GM18505 (cell line): ENCODE data around the gene ANKFY1.

Experiments
- ATAC-seq: cut with Tn5 transposase; IDR thresholded peaks from one replicate; pipeline ENCODE4 v1.9.1; 2021; ENCODE audit not compliant: unreplicated experiment
- POLR2A ChIP-seq: IDR thresholded peaks from 4 replicates; pipeline ENCODE4 v1.6.1; 2011; ENCODE audit warnings: borderline replicate concordance; ENCODE audit not compliant: insufficient read depth, insufficient read length; ENCODE audit errors: extremely low read depth

ANKFY1 gene

GRCh38 chr17:4247361-4247970, 16.3 kb downstream of the ANKFY1 start:
- ATAC-seq = no peak

GRCh38 chr17:4246674-4247073, 17.1 kb downstream of the ANKFY1 start:
- no peak for TF ChIP-seq POLR2A
- no peak for ATAC-seq

More at GRCh38 chr17:4247361-4247970, 16.3 kb downstream of the ANKFY1 start:
- no peak for TF ChIP-seq POLR2A

DNA sequence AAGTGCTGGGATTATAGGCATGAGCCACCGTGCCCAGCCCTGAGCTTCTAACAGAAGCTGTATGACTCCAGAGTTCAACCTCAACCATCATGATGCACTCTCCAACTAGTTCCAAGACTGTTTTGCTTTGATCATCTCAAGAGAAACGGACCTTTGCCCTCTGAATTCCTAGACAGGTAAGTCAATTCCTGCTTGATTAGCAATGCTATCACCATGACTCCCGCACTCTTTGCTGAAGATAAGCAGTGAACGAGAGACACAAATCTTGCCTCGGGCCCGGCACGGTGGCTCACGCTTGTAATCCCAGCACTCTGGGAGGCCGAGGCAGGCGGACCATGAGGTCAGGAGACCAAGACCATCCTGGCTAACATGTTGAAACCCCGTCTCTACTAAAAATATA, 22.2 kb downstream of the ANKFY1 start:
- TF ChIP-seq POLR2A = no peak
- ATAC-seq = no peak

- TF ChIP-seq POLR2A = no peak
Measured at GRCh38 chr17:4236456-4236855, 27.3 kb downstream of the ANKFY1 start.

DNA sequence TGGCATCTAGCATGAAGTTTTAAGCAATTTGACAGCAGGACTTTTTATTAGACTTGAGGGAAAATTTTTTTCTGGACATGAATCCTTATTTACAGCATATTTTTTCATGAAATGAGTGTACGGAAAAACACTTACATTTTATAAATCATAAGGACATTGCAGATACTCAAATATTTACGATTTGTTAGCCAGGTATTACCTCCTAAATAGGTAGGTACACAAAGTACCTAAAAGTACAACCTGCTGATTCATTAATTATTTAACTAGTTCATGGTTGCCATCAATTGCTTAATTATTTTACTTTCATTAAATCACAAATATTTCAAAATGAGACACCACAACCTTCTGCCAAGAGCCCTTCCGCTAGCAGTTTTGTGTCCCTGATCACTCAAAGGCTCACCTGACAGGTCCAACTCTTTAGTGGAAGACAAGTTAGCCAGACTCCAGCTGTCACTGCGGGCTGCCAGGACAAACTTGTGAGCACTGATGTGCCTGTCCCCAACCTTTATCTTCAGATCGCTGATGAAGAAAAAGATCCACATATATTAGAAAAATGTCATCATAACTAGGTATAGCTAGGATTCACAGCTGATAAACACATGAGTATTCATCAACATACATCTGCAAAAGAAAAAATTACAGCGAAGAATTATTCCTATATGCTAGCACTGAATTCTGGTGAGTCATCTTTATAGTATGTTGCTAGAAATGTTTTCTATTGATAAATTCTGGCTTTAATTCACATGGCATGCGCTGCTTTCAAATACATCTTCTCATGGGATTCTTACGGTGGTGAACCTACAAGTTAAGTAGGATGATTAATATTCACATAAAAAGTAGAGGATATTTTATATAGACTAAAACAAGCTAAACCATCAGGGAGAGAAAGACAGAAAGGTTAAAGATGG, 28.2 kb downstream of the ANKFY1 start:
- no peak for ATAC-seq
- TF ChIP-seq POLR2A = no peak

More at GRCh38 chr17:4236456-4236855, 27.3 kb downstream of the ANKFY1 start:
- no peak for ATAC-seq

DNA sequence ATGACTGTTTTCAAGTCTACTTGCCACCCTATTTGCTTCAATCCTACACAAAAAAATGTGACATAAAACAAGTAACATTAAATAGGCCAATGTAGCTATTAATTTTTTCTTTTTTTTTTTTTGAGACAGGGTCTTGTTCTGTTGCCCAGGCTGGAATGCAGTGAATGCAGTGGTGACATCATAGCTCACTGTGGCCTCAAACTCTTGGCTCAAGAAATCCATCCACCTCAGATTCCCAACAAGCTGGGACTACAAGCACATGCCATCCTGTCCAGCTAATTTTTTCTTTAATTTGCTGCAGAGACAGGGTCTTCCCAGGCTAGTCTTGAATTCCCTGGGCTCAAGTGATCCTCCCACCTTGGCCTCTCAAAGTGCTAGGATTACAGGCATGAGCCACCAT, 29.4 kb downstream of the ANKFY1 start:
- no peak for TF ChIP-seq POLR2A
- no peak for ATAC-seq

- ATAC-seq = no peak
- no peak for TF ChIP-seq POLR2A
Measured at GRCh38 chr17:4233668-4234258, 30.0 kb downstream of the ANKFY1 start.

- ATAC-seq = no peak
- no peak for TF ChIP-seq POLR2A
Measured at GRCh38 chr17:4232168-4232813, 31.5 kb downstream of the ANKFY1 start.

DNA sequence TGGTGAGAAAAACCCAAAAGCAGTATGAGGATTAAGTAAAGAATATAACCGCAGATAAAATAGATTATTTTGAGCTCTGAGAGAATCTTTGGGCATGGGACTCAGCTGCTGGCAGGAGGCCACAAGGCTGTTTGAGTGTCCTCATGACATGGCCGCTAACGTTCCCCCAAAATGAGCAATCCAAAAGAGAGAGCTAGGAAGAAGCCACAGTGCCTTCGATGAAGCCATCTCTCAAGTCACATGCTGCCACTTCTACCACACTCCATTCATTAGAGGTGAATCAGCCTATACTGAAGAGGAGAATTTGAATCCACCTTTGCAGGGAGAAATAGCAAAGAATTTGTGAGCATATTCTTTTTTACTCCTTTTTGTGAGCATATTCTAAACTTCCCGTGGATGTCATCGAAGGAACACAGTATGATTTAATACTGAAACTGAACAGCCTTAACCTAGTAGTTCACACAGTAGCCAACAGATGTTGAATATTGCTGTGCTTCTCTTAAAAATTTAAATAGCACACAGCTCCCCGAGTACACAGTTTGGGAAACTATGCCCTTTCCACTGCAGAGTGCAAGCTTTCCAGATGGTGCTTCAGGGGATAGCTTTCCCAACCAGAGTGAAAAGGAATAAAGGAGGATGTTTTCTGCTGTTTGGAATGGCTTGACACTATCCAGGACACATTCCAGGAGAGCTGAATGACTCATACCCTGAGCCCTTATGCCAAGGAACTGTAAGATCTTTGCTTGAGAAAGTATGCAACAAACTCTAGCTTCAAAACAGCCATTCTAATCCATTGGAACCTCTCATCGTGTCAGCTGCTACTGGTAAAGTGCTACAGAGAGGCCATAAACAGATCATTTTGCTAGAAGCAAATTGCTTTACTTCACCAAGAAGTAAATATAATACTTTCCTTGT, 33.9 kb downstream of the ANKFY1 start:
- ATAC-seq = no peak
- TF ChIP-seq POLR2A = no peak

GRCh38 chr17:4221899-4222659, 41.7 kb downstream of the ANKFY1 start:
- no peak for ATAC-seq
- no peak for TF ChIP-seq POLR2A

DNA sequence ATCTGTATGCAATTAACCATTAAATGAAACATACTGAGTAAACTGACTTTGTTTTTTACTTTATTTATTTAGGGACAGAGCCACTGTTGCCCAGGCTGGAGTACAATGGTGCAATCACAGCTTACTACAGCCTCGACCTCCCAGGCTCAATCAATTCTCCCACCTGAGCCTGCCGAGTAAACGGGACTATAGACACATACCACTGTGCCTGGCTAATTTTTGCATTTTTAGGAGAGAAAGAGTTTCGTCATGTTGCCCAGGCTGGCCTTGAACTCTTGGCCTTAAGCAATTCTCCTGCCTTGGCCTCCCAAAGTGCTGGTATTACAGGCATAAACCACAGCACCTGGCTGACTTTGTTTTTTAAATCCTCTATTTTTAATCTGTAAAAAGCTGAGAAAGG, 42.6 kb downstream of the ANKFY1 start:
- TF ChIP-seq POLR2A = no peak
- no peak for ATAC-seq

DNA sequence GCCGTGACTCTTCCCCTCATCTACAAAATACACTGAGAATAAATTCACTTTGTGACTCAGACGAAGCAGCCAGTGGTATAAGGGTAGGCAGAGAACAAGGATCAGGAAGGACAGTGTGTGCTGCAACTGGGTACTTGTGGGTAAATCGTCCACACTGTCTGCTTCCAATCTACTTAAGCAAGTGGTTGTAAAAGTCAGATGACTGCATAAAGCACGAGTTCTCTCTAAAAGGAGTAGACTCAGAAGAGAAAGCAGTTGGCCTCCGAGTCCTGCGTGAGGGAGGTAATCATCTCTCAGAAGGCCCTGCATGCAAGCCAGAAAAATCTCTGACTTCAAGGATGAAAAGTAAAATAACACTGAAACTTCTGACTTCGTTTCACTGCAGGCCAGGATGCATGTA, 43.1 kb downstream of the ANKFY1 start:
- ATAC-seq = no peak
- no peak for TF ChIP-seq POLR2A

- TF ChIP-seq POLR2A = no peak
- no peak for ATAC-seq
Measured at GRCh38 chr17:4219241-4219640, 44.5 kb downstream of the ANKFY1 start.
